HTERT RPE-1 (cell line): Measurements from ENCODE around the gene REG1A.

ENCODE experiments used
- in situ Hi-C: fragments of 300-500 bp; cut with MboI; formaldehyde crosslinking; loops from 4 replicates; pipeline ENCODE4 v1.14.3; 2020; ENCODE audit warnings: low sequenced_read_pairs

Gene REG1A, protein sequence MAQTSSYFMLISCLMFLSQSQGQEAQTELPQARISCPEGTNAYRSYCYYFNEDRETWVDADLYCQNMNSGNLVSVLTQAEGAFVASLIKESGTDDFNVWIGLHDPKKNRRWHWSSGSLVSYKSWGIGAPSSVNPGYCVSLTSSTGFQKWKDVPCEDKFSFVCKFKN

DNA sequence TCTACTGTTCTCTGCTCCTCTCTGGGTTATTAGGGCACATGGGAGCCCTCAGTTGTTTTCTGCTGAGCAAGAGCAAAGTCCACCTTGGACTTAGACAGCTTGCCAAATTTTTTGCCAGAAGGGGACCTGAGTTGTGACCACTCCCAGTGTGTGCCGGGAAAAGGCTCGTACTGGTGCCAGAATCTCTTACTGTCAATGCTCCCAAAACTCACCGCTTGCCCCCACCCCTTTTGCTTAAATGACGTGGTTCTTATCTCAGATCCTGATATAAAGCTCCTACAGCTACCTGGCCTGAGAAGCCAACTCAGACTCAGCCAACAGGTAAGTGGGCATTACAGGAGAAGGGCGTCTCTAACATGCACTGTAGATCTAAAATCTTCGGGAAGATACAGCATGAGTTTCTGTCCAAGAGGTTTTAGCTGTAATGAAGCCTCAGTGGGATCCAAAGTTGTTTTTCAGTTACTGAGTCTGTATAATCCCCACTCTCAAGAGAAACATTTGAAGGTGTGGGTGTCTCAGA, at the start of gene REG1A:
TSS of gene REG1A (plus strand) at position 295 of the 520 bp plus-strand sequence. CDS start 374 bp downstream, outside the sequence.
- in situ Hi-C loops: no loop called here

DNA sequence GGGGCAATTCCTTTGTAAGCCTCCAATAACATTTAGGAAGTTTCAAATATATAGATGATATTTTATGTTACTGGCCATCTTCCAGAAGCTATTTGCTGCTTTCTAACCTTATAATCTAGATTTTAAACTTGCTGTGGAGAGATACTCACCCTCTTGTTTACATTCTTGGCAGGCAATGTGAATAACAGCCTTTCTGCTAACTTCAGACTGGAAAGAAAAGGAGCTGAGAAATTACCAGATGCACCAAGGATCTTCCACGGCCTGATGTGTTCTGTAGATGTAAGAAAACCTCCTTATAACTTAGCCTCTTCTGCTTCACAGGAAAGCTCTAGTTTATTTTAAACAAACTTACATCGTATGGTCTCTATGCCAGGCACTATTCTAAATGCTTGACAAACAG, 49.2 kb upstream of the REG1A start:
- in situ Hi-C loops: no loop called here

DNA sequence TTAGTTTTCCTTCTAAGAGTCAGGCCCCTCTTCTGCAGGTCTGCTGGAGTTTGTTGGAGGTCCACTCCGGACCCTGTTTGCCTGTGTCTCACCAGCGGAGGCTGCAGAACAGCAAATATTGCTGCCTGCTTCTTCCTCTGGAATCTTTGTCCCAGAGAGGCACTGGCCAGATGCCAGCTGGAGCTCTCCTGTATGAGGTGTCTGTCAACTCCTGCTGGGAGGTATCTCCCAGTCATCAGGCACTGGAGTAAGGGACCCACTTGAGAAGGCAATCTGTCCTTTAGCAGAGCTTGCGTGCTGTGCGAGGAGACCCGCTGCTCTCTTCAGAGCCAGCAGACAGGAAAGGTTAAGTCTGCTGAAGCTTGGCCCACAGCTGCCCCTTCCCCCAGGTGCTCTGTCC, 37.3 kb upstream of the REG1A start:
- in situ Hi-C loops: no loop called here

DNA sequence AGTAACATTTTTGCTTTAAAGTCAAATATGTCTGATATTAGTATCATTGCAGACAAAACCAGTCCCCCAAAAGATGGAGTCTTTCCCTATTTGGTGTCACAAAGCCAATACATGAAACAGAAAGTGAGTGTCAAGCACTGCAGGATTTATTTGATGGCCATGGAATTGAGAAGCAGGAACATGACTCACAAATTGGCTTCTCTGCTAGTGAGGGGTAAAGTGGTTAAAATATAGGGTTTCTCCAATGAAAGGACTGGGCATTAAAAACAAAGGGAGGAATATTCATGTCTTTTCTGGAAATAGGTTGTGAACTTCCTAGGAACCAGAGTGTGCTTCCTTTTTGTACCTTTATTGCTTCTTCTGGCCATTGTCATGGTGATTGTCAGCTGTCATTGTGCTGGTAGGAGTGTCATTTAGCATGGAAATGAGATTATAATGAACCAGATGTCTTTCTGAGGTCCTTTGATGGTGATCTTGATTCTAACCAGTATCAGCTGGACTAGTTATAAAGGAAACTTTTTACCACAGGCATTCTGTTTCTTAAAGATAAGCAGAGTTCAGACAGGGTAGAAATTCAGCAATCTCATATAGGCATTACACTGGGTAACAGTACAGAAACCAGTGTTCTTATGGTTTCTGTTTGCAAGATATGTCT, 36.6 kb upstream of the REG1A start:
- in situ Hi-C loops: no loop called here

DNA sequence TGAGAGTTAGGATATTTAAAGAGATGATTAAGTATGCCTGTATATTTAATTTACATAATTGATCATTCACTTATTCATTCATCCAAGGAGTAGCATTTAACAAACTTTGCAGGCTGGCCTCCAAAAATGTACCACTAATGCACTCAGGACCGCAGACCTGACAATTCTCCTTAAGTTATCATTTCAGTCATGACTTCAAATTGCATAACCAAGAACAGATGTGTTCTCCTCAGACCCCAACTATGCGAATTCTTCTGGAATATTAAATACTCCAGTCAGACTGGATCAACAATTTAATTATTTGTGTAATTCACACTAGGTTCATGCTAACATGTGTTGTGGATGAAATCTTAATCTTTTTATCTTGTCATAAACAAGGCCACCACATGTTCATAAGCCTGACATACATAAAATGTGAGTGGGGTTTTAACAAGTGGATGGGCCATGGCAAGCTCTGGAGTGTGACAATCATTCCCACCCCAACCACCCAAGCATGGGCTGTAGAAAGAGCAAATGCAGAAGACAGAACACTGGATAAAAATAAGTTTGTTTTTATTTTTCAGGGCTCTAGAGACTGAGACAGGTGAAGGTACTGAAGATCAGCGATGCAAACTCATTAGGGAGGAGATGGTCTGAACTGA, 35.7 kb upstream of the REG1A start:
- in situ Hi-C loops: no loop called here

DNA sequence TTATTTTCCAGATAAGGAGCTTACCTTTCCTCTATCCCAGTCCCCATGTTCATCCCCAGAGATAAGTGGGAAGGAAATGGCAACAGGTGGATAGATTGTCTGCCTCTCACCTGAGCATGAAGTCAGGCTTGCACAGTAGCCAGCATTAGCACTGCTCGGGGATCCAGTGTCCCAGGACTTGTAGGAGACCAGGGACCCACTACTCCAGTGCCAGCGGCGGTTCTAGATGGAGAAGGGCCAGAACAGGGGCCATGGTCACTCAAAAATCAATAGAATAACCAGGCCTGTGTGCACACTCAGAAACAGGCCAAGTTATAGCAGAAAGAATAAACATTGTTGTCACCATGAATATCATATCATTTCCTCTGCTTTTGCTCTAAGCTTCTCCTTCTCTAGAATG, 34.9 kb upstream of the REG1A start:
- in situ Hi-C loops: no loop called here

DNA sequence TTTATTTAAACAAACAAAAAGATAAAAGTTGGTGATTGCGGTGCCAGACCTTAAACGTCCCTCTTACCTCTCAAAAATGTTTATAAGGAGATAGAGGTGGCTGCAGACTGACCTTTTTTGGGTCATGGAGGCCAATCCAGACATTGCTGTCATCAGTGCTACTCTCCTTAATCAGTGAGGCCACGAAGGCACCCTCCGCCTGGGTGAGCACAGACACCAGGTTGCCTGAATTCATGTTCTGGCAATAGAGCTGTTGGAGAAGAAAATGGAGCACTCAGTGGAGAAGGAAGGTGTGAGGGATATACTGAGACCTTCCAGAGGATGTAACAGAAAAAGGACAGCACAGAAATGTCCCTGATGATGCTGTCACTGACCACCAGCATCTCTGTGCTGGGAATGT, 34.0 kb upstream of the REG1A start:
- in situ Hi-C loops: no loop called here

DNA sequence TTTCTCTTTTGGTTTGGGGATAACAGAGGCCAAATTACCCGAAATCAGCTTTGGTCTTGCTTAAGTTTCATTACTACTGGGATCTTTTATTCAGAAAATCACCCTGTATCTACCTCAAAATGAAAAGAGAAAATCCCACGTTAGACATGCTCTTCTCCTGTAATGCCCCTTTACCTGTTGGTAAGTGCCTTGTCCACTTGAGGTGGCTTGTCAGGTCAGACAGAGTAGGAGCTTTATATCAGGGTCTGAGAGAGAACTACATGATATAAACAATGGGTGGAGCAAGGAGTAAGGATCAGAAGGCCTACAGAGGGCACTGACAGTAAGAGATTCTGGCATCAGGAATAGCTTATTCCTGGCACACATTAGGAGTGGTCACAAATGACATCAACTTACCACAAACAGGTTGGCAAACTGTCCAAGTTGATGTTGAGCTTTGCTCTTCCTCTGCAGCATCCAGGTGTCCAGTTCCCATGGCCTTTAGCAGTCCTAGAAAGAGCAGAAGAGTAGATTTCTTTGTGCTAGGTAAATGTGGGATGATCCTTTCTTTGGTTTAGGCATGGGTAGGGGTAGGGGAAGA, 32.4 kb upstream of the REG1A start, which contains the start of gene REG1B:
TSS of gene REG1B (minus strand) at position 209 of the 580 bp plus-strand sequence. CDS start 381 bp downstream, outside the sequence.
- in situ Hi-C loops: no loop called here

DNA sequence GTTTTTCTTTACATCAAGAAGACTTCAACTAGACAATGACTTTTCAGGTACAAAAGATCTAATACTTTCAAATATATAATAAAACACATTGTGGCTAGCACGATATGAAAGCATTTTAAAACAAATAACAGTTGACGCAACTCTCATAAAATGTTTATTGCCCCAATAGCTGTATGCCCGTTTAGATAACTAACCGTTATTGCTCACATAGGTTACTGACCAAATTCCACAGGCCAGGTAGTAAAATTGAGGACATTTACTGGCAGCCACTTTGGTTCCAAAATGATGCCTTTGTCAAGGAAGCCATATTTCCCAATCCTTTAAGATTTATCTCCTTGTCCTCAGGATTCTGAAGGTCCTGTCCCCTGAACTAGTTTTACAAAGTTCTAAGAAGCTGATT, 29.6 kb upstream of the REG1A start:
- in situ Hi-C loops: no loop called here

DNA sequence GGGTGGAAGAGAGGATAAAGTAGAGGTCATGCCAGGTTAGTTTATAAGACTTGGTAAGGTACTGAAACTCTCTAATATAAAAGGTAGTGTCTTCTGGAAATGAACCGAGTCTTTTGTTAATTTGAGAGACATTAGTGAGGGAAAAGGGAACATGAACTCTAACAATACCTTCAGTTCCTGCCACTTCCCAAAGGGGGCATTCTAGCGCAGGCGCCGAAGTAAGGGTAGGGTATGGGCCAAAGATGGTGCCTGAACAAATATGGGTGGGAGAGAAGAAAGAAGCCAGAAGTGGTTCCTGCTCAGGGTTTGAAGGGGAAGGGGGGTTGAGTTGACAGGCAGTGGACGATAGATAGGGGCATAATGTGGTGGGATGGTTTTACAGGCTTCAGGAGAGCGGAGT, 22.4 kb upstream of the REG1A start:
- in situ Hi-C loops: no loop called here

DNA sequence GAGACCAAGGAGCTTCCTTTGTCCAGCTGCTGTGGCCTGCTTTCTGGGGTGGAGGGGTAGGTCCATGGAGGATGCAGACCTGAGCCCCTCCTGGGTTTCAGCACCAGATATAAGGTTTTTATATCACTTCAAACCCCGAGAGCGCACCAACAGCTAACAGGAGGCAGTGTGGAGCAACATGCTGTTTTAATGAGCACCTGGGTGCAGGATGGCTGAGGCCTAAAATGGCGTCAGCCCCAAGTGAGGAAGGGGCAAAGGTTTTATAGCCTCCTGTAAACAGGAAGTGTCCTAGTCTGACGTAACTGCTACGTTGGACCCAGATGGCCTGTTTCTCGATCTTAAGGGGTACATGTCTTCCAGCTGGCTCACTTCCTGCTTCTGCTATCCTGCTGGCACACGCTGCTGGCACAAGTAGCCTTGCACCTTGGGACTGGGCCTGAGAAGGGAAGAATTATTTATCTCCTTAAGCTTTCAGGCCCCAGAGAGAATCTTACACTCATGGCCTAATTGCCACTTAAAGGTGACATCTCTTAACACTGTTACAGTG, 21.1 kb upstream of the REG1A start:
- in situ Hi-C loops: no loop called here

DNA sequence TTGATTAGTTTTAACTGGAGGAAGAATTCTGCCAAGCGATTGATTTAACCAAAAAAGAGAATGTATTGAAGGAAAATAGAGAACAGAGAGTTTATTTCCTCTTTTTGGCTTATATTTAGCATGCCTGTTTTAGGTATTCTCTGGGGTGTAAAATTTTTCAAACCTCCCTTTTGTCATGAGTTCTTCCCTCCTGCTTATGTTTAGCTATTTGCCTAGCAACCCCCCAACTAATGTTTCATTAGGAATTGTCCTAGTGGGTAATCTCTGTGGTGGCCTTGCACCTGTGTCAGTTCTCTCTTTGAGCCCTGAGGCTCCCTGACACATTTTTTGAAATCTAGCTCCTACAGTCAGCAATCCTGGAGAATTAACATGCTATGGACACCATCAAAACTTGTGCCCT, 20.0 kb upstream of the REG1A start:
- in situ Hi-C loops: no loop called here

DNA sequence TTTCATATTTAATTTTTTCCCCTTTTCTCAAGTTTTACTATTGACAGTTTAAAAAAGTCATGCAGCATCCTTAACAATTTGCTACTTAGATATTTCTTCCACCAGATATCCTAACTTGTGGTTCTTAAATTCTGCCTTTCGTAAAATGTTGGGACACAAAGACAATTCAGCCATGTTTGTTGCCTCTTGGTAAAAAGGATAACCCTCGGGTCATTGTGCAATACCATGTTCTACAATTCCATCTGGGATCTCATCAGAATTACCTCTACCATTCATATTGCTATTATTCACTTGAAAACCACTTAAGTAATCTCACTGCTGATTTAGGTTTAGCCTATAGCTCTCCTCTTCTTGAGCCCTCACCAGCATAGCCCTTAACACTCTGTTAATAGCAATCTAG, 19.3 kb upstream of the REG1A start:
- in situ Hi-C loops: no loop called here

DNA sequence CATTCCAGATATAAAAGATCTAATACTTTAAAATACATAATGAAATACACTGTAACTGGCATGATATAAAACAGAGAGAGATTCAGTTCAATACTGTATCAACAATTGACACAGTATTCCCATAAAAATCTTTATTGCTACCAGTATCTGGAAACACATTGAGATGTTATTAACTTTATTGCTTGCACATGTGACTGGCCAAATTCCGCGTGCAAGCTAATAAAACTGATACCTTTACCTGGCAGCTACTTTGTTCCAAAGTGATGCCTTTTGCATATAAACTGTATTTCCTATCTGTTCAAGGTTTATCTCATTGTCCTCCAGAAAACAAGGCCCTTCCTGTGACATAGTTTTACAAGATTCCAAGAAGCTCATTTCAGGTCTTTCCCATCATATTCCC, 17.1 kb upstream of the REG1A start:
- in situ Hi-C loops: no loop called here

DNA sequence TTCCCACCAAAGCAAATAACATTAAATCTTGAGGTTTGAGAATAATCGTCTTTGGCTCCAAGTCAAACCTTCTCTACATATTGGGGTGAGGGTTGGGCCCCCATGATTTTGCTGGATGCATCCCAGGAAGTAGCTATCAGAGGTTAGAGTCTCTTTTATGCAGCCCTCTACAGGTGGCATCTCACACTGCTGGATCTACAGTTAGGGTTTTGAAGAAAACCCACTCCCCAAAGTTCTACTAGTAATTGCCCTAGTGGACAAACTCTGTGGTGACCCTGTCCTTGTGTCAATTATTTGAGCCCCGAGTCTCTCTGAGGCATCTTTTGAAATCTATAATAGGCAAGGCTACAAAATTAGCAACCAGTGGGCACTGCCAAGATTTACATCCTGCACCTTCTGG, 15.0 kb upstream of the REG1A start:
- in situ Hi-C loops: no loop called here

DNA sequence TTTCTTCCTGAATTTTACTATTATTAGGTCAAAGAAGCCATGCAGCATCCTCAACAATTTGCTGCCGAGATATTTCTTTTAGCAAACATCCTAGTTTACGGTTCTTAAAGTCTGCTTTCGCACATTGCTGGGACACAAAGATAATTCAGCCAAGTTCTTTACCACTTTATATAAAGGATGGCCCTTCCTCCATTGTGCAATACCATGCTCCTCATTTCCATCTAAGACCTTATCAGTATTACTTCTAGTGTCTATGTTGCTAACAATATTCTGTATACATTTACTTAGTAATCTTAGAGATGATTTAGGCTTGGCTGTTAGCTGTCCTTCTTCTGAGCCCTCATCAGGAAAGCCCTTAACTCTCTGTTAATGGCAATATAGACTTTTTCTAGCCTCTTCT, 8.0 kb upstream of the REG1A start:
- in situ Hi-C loops: no loop called here

DNA sequence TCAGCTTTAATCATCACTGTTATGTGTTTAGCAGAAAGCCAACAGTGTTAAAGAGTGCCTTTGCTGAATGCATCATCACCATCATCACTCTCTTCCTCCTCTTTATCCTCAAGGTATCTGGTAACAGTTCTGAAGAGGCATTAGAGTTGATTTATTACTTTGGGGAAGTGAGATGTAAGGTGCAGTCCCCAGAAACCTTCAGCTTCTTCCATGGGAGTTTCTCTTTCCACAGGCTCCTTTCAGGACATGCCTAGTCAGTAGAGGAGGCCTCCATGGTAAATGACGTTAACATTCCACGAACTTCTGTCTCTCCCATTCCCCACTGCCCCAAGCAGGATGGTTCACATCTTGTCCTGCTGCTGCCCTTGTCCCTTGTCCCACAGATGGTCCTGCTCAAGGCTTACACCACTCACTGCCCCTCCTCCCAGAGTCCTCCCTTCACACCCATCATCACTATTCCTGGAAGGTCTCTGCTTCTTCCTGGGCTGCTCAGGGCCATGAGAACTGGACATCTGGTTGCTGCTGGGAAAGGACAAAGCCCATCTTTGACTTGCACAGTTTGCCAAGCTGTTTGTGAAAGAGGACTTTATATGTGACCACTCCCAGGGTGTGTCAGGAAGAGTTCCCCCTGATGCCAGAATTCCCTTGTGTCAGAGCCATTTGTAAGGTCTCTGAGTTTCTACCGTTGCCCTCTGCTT, 5.3 kb upstream of the REG1A start:
- in situ Hi-C loops: no loop called here

DNA sequence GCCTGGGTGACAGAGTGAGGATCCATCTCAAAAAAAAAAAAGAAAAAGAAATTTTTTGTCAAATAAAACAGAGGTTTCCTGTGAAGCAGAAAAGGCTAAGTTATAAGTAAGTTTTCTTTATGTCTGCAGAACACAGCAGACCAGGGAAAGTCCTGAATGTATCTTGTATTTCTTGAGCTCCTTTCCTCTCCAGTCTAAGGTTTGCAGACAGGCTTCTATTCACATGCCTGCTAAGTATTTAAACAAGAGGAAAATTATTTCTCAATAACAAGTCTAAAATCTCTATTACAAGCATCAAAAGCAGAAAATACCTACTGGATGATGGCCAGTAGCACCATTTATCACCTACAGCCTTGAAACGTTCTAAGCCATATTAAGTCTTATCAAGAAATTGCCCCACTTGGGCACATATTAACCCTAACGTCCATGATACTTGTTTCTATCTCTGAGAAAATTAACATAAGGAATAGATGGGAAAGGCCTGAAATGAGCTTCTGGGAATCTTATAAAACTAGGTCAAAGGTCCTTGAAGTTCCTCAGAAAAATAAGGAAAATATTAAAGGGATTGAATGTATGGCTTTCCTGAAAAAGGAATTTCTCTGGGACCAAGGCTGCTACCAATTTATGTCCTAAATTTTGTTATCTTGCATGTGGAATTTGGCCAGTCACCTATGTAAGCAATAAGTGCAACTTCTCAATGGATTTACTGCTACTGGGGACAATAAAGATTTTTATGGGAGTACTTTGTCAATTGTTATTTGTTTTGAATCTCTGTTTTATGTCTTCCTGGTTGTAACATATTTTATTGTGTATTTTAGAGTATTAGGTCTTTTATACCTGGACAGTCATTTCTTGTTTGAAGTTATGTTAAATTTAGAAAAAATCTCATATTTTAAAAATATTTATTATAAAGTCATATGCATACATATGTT, 3.0 kb upstream of the REG1A start:
- in situ Hi-C loops: no loop called here

DNA sequence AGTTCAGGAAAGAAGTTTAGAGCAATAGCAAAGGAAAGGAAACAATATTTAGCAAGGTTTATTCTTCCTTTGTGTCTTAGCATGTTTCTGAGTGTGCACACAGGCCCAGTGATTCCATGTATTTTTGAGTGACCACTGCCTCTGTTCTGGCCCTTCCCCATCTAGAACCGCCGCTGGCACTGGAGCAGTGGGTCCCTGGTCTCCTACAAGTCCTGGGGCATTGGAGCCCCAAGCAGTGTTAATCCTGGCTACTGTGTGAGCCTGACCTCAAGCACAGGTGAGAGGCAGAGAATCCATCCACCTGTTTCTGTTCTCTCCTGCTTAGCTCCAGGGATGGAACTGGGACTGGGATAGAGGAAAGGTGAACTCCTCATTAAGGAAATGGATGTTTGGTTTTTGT, 2.4 kb downstream of the REG1A start:
- in situ Hi-C loops: no loop called here
